Smooth muscle cell (in vitro differentiated cells): Measurements from ENCODE around the gene RIMBP3C. TPM values are rescaled to one million over a fixed set of nuclear protein-coding genes. Genes with fewer than 3 reads are reported as not detected.

Experiments
- DNase-seq: peaks from one replicate; lab custom pipeline; 2025; ENCODE audit not compliant: unreplicated experiment; lab: John Stamatoyannopoulos, UW
- H2AFZ ChIP-seq: fragments of 200-600 bp; sonication (generic); 2 replicates; pipeline ENCODE4 v1.6.0; 2016; ENCODE audit warnings: antibody characterized with exemption, low read depth, mild to moderate bottlenecking
- H3F3A ChIP-seq: fragments of 200-600 bp; sonication (generic); 2 replicates; pipeline ENCODE4 v1.6.0; 2017; ENCODE audit warnings: antibody characterized with exemption, low read depth
- H3K27ac ChIP-seq: fragments of 200-600 bp; sonication (generic); 2 replicates; pipeline ENCODE4 v1.5.1; 2016; ENCODE audit warnings: low read depth, mild to moderate bottlenecking
- H3K27me3 ChIP-seq: fragments of 200-600 bp; sonication (generic); 2 replicates; pipeline ENCODE4 v1.6.1; 2016; ENCODE audit warnings: low read depth, mild to moderate bottlenecking
- H3K36me3 ChIP-seq: fragments of 200-600 bp; sonication (generic); 2 replicates; pipeline ENCODE4 v1.5.1; 2016; ENCODE audit warnings: low read depth
- H3K4me1 ChIP-seq: fragments of 200-600 bp; sonication (generic); 2 replicates; pipeline ENCODE4 v1.5.1; 2016; ENCODE audit warnings: low read depth
- H3K4me2 ChIP-seq: fragments of 200-600 bp; sonication (generic); 2 replicates; pipeline ENCODE4 v1.6.0; 2016; ENCODE audit warnings: mild to moderate bottlenecking
- H3K4me3 ChIP-seq: fragments of 200-600 bp; sonication (generic); 2 replicates; pipeline ENCODE4 v1.5.1; 2016; ENCODE audit warnings: mild to moderate bottlenecking
- H3K79me2 ChIP-seq: fragments of 200-600 bp; sonication (generic); 2 replicates; pipeline ENCODE4 v1.6.0; 2016; ENCODE audit warnings: low read depth, mild to moderate bottlenecking
- H3K9ac ChIP-seq: fragments of 200-600 bp; sonication (generic); 2 replicates; pipeline ENCODE4 v1.6.0; 2016; ENCODE audit warnings: low read depth
- H3K9me3 ChIP-seq: fragments of 200-600 bp; sonication (generic); replicated peaks from 2 replicates; pipeline ENCODE4 v1.5.1; 2016; ENCODE audit warnings: low read depth
- H4K20me1 ChIP-seq: fragments of 200-600 bp; sonication (generic); 2 replicates; pipeline ENCODE4 v1.6.0; 2016; ENCODE audit warnings: low read depth
- CTCF ChIP-seq: fragments of 200-600 bp; sonication (generic); IDR thresholded peaks from 2 replicates; pipeline ENCODE4 v1.5.1; 2017; ENCODE audit warnings: borderline replicate concordance, mild to moderate bottlenecking, antibody characterized with exemption; ENCODE audit not compliant: insufficient read depth, poor library complexity, severe bottlenecking
- WGBS: methylation state at CpG from one replicate; pipeline ENCODE4 v1.1.7; 2016; ENCODE audit warnings: low lambda C conversion rate; 5-methylcytosine and 5-hydroxymethylcytosine counted together
- polyA plus RNA-seq: library from polyadenylated mRNA; unstranded; fragments of >200 nt; fragmentation: Nextera tagmentation; extraction: Ambion mirVana; gene quantifications from 2 replicates; pipeline ENCODE4 v1.2.1, GENCODE V29; 2016
- total RNA-seq: library from RNA; depleted of rRNA; stranded (reverse); fragments of >200 nt; gene quantifications from 2 replicates; pipeline ENCODE4 v1.2.3, GENCODE V29; 2014

Gene RIMBP3C
- total and polyA plus RNA-seq, 2 experiments from 2014 or later, result 0.17 to 0.45 TPM

GRCh38 chr22:21591695-21592094 lies 40.4 kb upstream of the RIMBP3C start:
- 95% methylated on average over 9 of the region's 9 CpGs for WGBS
- H3K9ac ChIP-seq, result no peak overlapping the region
- no peak for TF ChIP-seq CTCF

GRCh38 chr22:21590809-21591641 lies 39.8 kb upstream of the RIMBP3C start:
- TF ChIP-seq CTCF, result no peak
- Histone ChIP-seq H2AFZ (no peak overlapping the region), H4K20me1 (peaks cover 100% of the 10 kb centered on the region), H3K4me1 (no peaks in the 10 kb centered on the region), H3F3A (no peaks in the 10 kb centered on the region), H3K27me3 (no peaks in the 10 kb centered on the region), H3K9ac (no peak overlapping the region), H3K27ac (no peak overlapping the region), H3K4me3 (no peak overlapping the region), H3K36me3 (peaks cover 10% of the 10 kb centered on the region), H3K9me3 (no peaks in the 10 kb centered on the region), H3K4me2 (no peak overlapping the region), H3K79me2 (peaks cover 100% of the 10 kb centered on the region)
- WGBS, result 97% methylated on average over 9 of the region's 9 CpGs
- no peak for DNase-seq

More at GRCh38 chr22:21591695-21592094, 40.4 kb upstream of the RIMBP3C start:
- H4K20me1 ChIP-seq, result peaks cover 100% of the 10 kb centered on the region
- no peaks in the 10 kb centered on the region for H3K4me1 ChIP-seq
- no peak overlapping the region for H3K4me2 ChIP-seq
- no peaks in the 10 kb centered on the region for H3F3A ChIP-seq
- no peaks in the 10 kb centered on the region for H3K9me3 ChIP-seq
- H2AFZ ChIP-seq, result no peak overlapping the region
- H3K27ac ChIP-seq, result no peak overlapping the region
- peaks cover 10% of the 10 kb centered on the region for H3K36me3 ChIP-seq
- peaks cover 100% of the 10 kb centered on the region for H3K79me2 ChIP-seq
- no peaks in the 10 kb centered on the region for H3K27me3 ChIP-seq
- H3K4me3 ChIP-seq, result no peak overlapping the region
- no peak for DNase-seq

GRCh38 chr22:21589396-21589795 lies 38.1 kb upstream of the RIMBP3C start:
- Histone ChIP-seq H3K9ac (no peak overlapping the region), H3K79me2 (peaks cover 100% of the 10 kb centered on the region), H3K4me3 (no peak overlapping the region), H3K36me3 (peaks cover 5% of the 10 kb centered on the region), H2AFZ (no peak overlapping the region), H4K20me1 (peaks cover 100% of the 10 kb centered on the region), H3K4me2 (no peak overlapping the region), H3F3A (no peaks in the 10 kb centered on the region), H3K9me3 (no peaks in the 10 kb centered on the region), H3K4me1 (no peaks in the 10 kb centered on the region), H3K27me3 (no peaks in the 10 kb centered on the region), H3K27ac (no peak overlapping the region)
- TF ChIP-seq CTCF, result no peak
- no peak for DNase-seq
- 95% methylated on average over 8 of the region's 8 CpGs for WGBS
